Activated T-helper 1 cell treated with anti-CD3 and anti-CD28 coated beads, Interleukin-12 subunit alpha, Interleukin-12 subunit beta, Interleukin-2, Interleukin-4 antibody, amounts not matched to agents 30 ng/mL and 10 ng/mL and 1 ng/mL, durations not matched to agents 14 hours and 24 hours and 36 hours (primary cell): ENCODE measurements around the gene S100A13. TPM values are rescaled to one million over a fixed set of nuclear protein-coding genes. Genes with fewer than 3 reads are reported as not detected.
A peak's percentile ranks its signal among the peaks of the same experiment; 100 is the strongest.
"Not testable (repeated sequence)": the region's sequence is repeated elsewhere in the genome, so short reads cannot be mapped to it uniquely, and the experiment has no call there.

ENCODE experiments used
- DNase-seq: peaks from one replicate; pipeline ENCODE4 v3.0.0; 2021; ENCODE audit warnings: low spot score
- H3K27ac Mint-ChIP-seq: one replicate; pipeline ENCODE4 v1.8.0; 2021; ENCODE audit warnings: mild to moderate bottlenecking, mixed read lengths
- H3K27me3 Mint-ChIP-seq: one replicate; pipeline ENCODE4 v1.8.0; 2022; ENCODE audit warnings: mild to moderate bottlenecking, moderate library complexity, mixed read lengths; ENCODE audit not compliant: insufficient read depth
- H3K36me3 Mint-ChIP-seq: one replicate; pipeline ENCODE4 v1.8.0; 2021; ENCODE audit warnings: low read depth, mixed read lengths
- H3K4me1 Mint-ChIP-seq: one replicate; pipeline ENCODE4 v1.8.0; 2021; ENCODE audit warnings: low read depth, mixed read lengths
- H3K4me3 Mint-ChIP-seq: one replicate; pipeline ENCODE4 v1.8.0; 2021; ENCODE audit warnings: mild to moderate bottlenecking, moderate library complexity, mixed read lengths
- H3K9me3 Mint-ChIP-seq: one replicate; pipeline ENCODE4 v1.8.0; 2021; ENCODE audit warnings: mixed read lengths
- intact Hi-C: fragments of 100-400 bp; cut with micrococcal nuclease; formaldehyde crosslinking; loops from one replicate; pipeline ENCODE4 v1.15.1; 2024
- total RNA-seq: library from RNA; stranded (reverse); gene quantifications from 2 replicates; pipeline ENCODE4 v1.2.3, GENCODE V29; 2022

S100A13 gene
- total RNA-seq, 1 donor from 2014 or later: 2.5 TPM

GRCh38 chr1:153578936-153579335 lies 48.4 kb downstream of the S100A13 start:
- intact Hi-C loops: no loop called here
- no peaks in the 10 kb centered on the region for H3K36me3 Mint-ChIP-seq
- no peak overlapping the region for H3K4me3 Mint-ChIP-seq
- no peak overlapping the region for H3K27ac Mint-ChIP-seq
- no peaks in the 10 kb centered on the region for H3K9me3 Mint-ChIP-seq
- DNase-seq: no peak
- peaks cover 26% of the 10 kb centered on the region for H3K27me3 Mint-ChIP-seq
- no peaks in the 10 kb centered on the region for H3K4me1 Mint-ChIP-seq

GRCh38 chr1:153578490-153578889 lies 48.8 kb downstream of the S100A13 start:
- Mint-ChIP-seq H3K4me1 (no peaks in the 10 kb centered on the region), H3K4me3 (no peak overlapping the region), H3K27me3 (peaks cover 26% of the 10 kb centered on the region), H3K36me3 (no peaks in the 10 kb centered on the region), H3K9me3 (no peaks in the 10 kb centered on the region), H3K27ac (no peak overlapping the region)
- intact Hi-C loops: no loop called here
- no peak for DNase-seq

DNA sequence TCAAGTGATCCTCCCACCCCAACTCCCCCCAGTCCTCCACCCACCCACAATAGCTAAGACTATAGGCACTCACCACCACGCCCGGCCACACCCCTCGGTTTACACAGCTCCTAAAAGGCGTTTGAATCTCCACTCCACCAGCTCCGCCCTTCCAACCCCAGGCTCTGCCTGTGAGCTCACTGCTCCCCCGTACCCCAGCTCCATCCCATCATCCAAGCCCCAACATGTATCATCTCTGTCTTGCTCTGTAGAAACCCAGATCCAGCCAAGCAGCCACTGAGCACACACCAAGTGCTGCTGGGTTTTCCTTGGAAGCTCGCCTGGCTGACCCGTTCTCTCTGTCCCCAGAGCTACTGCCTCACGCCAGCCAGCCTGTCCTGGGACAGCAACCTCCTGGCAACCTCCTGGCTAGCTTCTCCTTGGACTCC lies 49.7 kb downstream of the S100A13 start:
- Mint-ChIP-seq H3K36me3 (no peaks in the 10 kb centered on the region), H3K9me3 (no peaks in the 10 kb centered on the region), H3K4me3 (no peak overlapping the region), H3K27me3 (peaks cover 26% of the 10 kb centered on the region), H3K27ac (no peak overlapping the region), H3K4me1 (peaks cover 8% of the 10 kb centered on the region)
- intact Hi-C loops: no loop called here
- DNase-seq: no peak

DNA sequence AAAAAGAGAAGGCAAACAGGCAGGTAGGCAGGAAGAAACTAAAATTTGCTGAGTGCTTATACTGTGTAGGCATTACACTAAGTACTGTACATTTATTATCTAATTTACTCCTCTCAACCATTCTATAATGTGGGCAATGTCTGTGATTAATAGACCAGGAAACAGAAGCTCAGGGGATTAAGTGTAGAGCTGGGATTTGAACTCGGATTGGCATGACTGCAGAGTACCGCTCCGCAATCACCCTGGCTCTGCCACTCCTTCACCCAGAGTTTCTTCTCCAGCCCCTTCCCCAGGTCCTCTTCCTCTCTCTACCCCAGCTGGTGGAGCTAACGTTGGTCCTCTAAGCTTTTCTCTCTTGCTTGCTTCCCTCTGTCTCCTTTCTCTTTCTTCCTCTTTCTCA lies 50.2 kb downstream of the S100A13 start:
- Mint-ChIP-seq H3K9me3 (no peaks in the 10 kb centered on the region), H3K4me1 (peaks cover 12% of the 10 kb centered on the region), H3K27ac (no peak overlapping the region), H3K4me3 (no peak overlapping the region), H3K27me3 (peaks cover 26% of the 10 kb centered on the region), H3K36me3 (no peaks in the 10 kb centered on the region)
- intact Hi-C loops: no loop called here
- DNase-seq: no peak

GRCh38 chr1:153575497-153575896 lies 51.8 kb downstream of the S100A13 start:
- H3K27ac Mint-ChIP-seq, H3K4me3 Mint-ChIP-seq, H3K36me3 Mint-ChIP-seq, DNase-seq, H3K9me3 Mint-ChIP-seq, intact Hi-C loops: not testable (repeated sequence)
- H3K27me3 Mint-ChIP-seq: peaks cover 26% of the 10 kb centered on the region
- peaks cover 20% of the 10 kb centered on the region for H3K4me1 Mint-ChIP-seq

DNA sequence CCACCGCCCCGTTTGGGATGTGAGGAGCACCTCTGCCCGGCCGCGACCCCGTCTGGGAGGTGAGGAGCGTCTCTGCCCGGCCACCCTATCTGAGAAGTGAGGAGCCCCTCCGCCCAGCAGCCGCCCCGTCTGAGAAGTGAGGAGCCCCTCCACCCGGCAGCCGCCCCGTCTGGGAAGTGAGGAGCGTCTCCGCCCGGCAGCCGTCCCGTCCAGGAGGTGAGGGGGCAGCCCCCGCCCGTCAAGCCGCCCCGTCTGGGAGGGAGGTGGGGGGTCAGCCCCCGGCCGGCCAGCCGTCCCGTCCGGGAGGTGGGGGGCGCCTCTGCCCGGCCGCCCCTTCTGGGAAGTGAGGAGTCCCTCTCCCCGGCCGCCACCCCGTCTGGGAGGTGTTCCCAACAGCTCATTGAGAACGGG lies 52.2 kb downstream of the S100A13 start:
- H3K27ac Mint-ChIP-seq, intact Hi-C loops, H3K36me3 Mint-ChIP-seq, H3K4me3 Mint-ChIP-seq, DNase-seq, H3K9me3 Mint-ChIP-seq: not testable (repeated sequence)
- Mint-ChIP-seq H3K27me3 (peaks cover 26% of the 10 kb centered on the region), H3K4me1 (peaks cover 20% of the 10 kb centered on the region)

DNA sequence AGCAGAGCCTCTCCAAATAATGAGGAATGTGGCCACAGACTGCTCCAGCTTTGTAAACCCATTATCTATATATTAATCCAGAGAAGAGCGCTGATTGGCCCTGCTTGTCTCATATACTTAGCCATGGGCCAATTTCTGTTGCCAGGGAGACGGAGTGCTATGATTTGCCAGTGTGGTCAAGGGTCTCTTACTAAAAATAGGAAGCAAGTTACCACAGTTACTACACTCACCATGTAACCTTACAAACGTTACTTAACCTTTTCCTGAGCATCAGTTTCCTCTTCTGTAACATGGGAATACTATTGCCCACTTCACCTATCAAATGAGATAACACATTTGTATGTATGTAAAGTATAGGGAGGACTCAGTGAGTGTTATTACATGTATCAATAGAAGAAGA lies 54.0 kb downstream of the S100A13 start:
- Mint-ChIP-seq H3K4me1 (peaks cover 25% of the 10 kb centered on the region), H3K9me3 (no peaks in the 10 kb centered on the region), H3K27me3 (peaks cover 18% of the 10 kb centered on the region), H3K4me3 (no peak overlapping the region), H3K27ac (peak overlapping the region; percentile 27), H3K36me3 (no peaks in the 10 kb centered on the region)
- intact Hi-C loops: loop anchor here (1.0 kb wide), 1 partner anchor 24 kb away; no protein-coding TSS in a partner anchor
- no peak for DNase-seq

DNA sequence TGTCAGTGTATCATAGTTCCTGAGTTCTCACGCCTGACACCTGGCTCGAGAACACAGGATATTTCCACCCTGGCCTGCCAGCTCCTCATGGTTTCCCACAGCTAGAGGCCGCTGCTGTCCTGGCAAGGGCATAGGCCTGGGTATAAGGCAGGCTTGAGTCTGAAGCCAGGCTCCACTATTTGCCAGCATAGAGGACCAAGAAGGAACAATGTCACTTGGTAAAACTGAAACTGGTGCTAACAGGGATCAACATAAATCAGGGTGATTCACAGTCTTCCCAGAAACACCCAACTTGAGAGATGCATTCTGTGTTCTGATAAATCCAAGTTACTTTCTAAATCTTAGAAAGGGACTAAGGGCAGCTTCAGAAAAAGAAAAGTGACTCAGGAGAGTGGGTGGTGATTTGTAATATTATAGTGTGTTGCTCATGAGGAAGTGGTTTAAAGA lies 54.7 kb downstream of the S100A13 start:
- Mint-ChIP-seq H3K9me3 (no peaks in the 10 kb centered on the region), H3K36me3 (no peaks in the 10 kb centered on the region), H3K27me3 (peaks cover 11% of the 10 kb centered on the region), H3K4me1 (peaks cover 33% of the 10 kb centered on the region), H3K4me3 (no peak overlapping the region), H3K27ac (peak overlapping the region; percentile 27)
- intact Hi-C loops: loop anchor here (1.0 kb wide), 2 partner anchors 25 to 45 kb away; no protein-coding TSS in a partner anchor
- DNase-seq: peak; percentile 20

- no peak overlapping the region for H3K4me3 Mint-ChIP-seq
- H3K4me1 Mint-ChIP-seq: peaks cover 39% of the 10 kb centered on the region
- intact Hi-C loops: loop anchor here (1.0 kb wide), 1 partner anchor 46 kb away; no protein-coding TSS in a partner anchor
- H3K27ac Mint-ChIP-seq: no peak overlapping the region
- DNase-seq: no peak
- H3K36me3 Mint-ChIP-seq: no peaks in the 10 kb centered on the region
- peaks cover 5% of the 10 kb centered on the region for H3K27me3 Mint-ChIP-seq
- no peaks in the 10 kb centered on the region for H3K9me3 Mint-ChIP-seq
Measured at GRCh38 chr1:153571706-153572105, 55.6 kb downstream of the S100A13 start.

- DNase-seq: no peak
- Mint-ChIP-seq H3K27me3 (peaks cover 5% of the 10 kb centered on the region), H3K9me3 (no peaks in the 10 kb centered on the region), H3K4me3 (no peak overlapping the region), H3K27ac (no peak overlapping the region), H3K4me1 (peaks cover 46% of the 10 kb centered on the region), H3K36me3 (no peaks in the 10 kb centered on the region)
- intact Hi-C loops: no loop called here
Measured at GRCh38 chr1:153570874-153571273, 56.4 kb downstream of the S100A13 start.

GRCh38 chr1:153569465-153569864 lies 57.8 kb downstream of the S100A13 start:
- Mint-ChIP-seq H3K36me3 (no peaks in the 10 kb centered on the region), H3K4me1 (peaks cover 54% of the 10 kb centered on the region), H3K27me3 (peaks cover 1% of the 10 kb centered on the region), H3K4me3 (no peak overlapping the region), H3K27ac (no peak overlapping the region), H3K9me3 (no peaks in the 10 kb centered on the region)
- no peak for DNase-seq
- intact Hi-C loops: loop anchor here (5.0 kb wide), 2 partner anchors 63 to 178 kb away; partner anchors contain the start of gene CHTOP

Other genes starting within 250 kb of the S100A13 start
- not detected in 2 replicates for gene S100A8, start 236.4 kb downstream of the S100A13 start, total RNA-seq
- gene S100A7A, start 211.0 kb downstream of the S100A13 start, total RNA-seq: not detected in 2 replicates
- not detected in 2 replicates for gene S100A7, start 166.9 kb downstream of the S100A13 start, total RNA-seq
- 154 and 159 TPM in 2 replicates for gene S100A6, start 91.5 kb downstream of the S100A13 start, total RNA-seq
- 1.3 and 1.6 TPM in 2 replicates for gene S100A5, start 86.6 kb downstream of the S100A13 start, total RNA-seq
- 165 and 167 TPM in 2 replicates for gene S100A4, start 81.7 kb downstream of the S100A13 start, total RNA-seq
- not detected in 2 replicates for gene S100A3, start 78.2 kb downstream of the S100A13 start, total RNA-seq
- 0.21 and 1.1 TPM in 2 replicates for gene S100A2, start 61.7 kb downstream of the S100A13 start, total RNA-seq
- not detected in 2 replicates for gene S100A16, start 14.4 kb downstream of the S100A13 start, total RNA-seq
- gene S100A14, start 11.2 kb downstream of the S100A13 start, total RNA-seq: 0.16 TPM in 1 of 2 replicates, not detected in the other
- gene S100A1, start 929 bp upstream of the S100A13 start, total RNA-seq: not detected in 2 replicates
- 101 and 105 TPM in 2 replicates for gene CHTOP, start 6.6 kb upstream of the S100A13 start, total RNA-seq
- gene SNAPIN, start 31.2 kb upstream of the S100A13 start, total RNA-seq: 31.1 and 35.4 TPM in 2 replicates
- gene ILF2, start 43.5 kb upstream of the S100A13 start, total RNA-seq: 354 and 366 TPM in 2 replicates
- 0.05 and 0.07 TPM in 2 replicates for gene NPR1, start 51.2 kb upstream of the S100A13 start, total RNA-seq
- 57.0 and 57.3 TPM in 2 replicates for gene INTS3, start 100.5 kb upstream of the S100A13 start, total RNA-seq
- gene SLC27A3, start 147.9 kb upstream of the S100A13 start, total RNA-seq: 10.8 and 11.1 TPM in 2 replicates